ENCODE data around the gene DHTKD1. TPM values are rescaled to one million over a fixed set of nuclear protein-coding genes. Genes with fewer than 3 reads are reported as not detected.

The DHTKD1 gene
- total RNA-seq, 1 donor from 2014 or later, result 56.1 TPM

GRCh38 chr10:12150163-12150562, 81.4 kb downstream of the DHTKD1 start:
- H3K4me3 Mint-ChIP-seq, result no peak overlapping the region
- H3K9me3 Mint-ChIP-seq, result no peaks in the 10 kb centered on the region

GRCh38 chr10:12154516-12154915, 85.8 kb downstream of the DHTKD1 start:
- no peak for TF ChIP-seq CTCF (conservative IDR thresholded peaks at IDR 0.05)
- no peak for DNase-seq (ENCODE audit: low read depth, low spot score)
- H3K27ac Mint-ChIP-seq (ENCODE audit: unreplicated experiment), result peak overlapping the region; percentile 81
- H3K4me3 Mint-ChIP-seq, result no peak overlapping the region
- H3K27me3 Mint-ChIP-seq (ENCODE audit: low read depth), result no peaks in the 10 kb centered on the region
- H3K9me3 Mint-ChIP-seq, result no peaks in the 10 kb centered on the region
- H3K36me3 Mint-ChIP-seq (ENCODE audit: low read depth), result peaks cover 17% of the 10 kb centered on the region
- H3K4me1 Mint-ChIP-seq, result no peaks in the 10 kb centered on the region

More at GRCh38 chr10:12150163-12150562, 81.4 kb downstream of the DHTKD1 start:
- Mint-ChIP-seq H3K4me1 (no peaks in the 10 kb centered on the region), H3K36me3 (ENCODE audit: low read depth) (peaks cover 11% of the 10 kb centered on the region), H3K27me3 (ENCODE audit: low read depth) (no peaks in the 10 kb centered on the region), H3K27ac (ENCODE audit: unreplicated experiment) (no peak overlapping the region)
- DNase-seq (ENCODE audit: low read depth, low spot score), result no peak
- no peak for TF ChIP-seq CTCF (conservative IDR thresholded peaks at IDR 0.05)

DNA sequence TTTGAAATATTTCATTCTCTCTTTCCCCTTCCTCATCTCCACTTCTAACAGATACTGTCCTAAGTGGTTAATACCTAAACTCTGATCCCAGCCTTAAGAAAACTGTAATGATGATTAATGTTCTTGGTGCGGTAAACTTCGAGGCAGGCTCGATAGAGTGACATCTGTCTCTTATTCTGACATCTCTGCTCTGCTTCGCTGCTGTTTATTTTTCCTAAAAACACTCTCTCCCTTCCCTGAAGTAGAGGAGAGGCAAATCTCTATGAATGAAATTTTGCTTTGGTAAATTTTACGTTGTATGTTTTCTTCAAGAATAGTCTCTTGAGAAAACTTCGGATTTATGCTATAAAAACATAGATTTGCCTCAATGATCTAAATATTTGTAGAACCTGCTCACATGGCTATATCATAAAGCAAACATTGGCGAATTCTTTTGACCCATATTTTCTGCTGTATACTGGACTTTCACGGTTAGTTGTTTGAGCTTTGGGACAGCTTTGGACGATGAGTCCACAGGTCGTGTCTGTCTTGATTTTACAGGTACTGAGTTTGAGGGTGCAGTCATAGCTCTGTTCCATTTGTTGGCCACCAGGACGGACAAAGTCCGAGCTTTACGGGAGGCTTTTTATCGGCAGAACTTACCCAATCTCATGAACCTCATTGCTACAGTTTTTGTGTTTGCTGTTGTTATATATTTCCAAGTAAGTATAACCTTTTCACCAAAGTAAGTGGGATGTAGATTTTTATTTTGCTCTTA, 87.8 kb downstream of the DHTKD1 start:
- Mint-ChIP-seq H3K27me3 (ENCODE audit: low read depth) (no peaks in the 10 kb centered on the region), H3K9me3 (no peaks in the 10 kb centered on the region), H3K27ac (ENCODE audit: unreplicated experiment) (no peak overlapping the region), H3K4me3 (no peak overlapping the region), H3K4me1 (no peaks in the 10 kb centered on the region), H3K36me3 (ENCODE audit: low read depth) (peaks cover 10% of the 10 kb centered on the region)
- no peak for DNase-seq (ENCODE audit: low read depth, low spot score)
- no peak for TF ChIP-seq CTCF (conservative IDR thresholded peaks at IDR 0.05)

DNA sequence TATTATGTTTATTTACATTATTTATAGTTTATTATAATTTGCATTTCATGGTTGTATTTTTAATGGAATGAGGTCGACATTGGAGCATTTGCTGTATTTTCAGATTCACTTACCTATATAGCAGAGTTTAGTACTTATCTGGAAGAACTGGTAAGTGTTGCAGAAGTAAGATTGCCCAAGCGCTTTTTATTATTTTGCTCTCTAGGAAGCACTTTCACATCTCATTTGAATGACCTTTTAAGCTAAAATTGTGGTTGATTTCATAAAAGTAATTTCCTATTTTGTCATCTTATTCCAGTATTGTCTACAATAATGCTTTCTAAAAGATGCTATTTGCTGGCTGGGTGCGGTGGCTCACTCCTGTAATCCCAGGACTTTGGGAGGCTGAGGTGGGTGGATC, 89.4 kb downstream of the DHTKD1 start:
- DNase-seq (ENCODE audit: low read depth, low spot score), result no peak
- H3K27ac Mint-ChIP-seq (ENCODE audit: unreplicated experiment), result no peak overlapping the region
- H3K4me1 Mint-ChIP-seq, result no peaks in the 10 kb centered on the region
- H3K27me3 Mint-ChIP-seq (ENCODE audit: low read depth), result no peaks in the 10 kb centered on the region
- H3K36me3 Mint-ChIP-seq (ENCODE audit: low read depth), result peaks cover 13% of the 10 kb centered on the region
- H3K9me3 Mint-ChIP-seq, result no peaks in the 10 kb centered on the region
- no peak for TF ChIP-seq CTCF (conservative IDR thresholded peaks at IDR 0.05)
- no peak overlapping the region for H3K4me3 Mint-ChIP-seq

DNA sequence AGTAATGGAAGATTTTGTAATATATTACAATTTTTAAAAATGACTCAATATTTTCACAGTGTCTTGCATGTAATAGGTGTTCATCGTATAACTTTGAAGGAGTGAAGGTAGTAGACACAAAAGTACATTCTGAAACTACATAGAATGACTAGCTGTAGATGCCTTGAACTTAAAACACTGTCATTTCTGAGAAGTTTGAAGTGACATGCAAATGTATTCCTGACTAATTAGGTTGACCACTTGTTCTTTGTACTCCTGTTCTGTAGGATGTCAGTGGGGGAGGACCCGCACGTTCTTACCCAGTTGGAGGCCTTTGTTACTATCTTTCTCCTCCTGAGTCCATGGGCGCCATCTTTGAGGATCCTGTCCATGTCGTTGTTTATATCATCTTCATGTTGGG, 91.9 kb downstream of the DHTKD1 start:
- Mint-ChIP-seq H3K27me3 (ENCODE audit: low read depth) (no peaks in the 10 kb centered on the region), H3K9me3 (no peaks in the 10 kb centered on the region), H3K4me3 (no peak overlapping the region), H3K27ac (ENCODE audit: unreplicated experiment) (peak overlapping the region; percentile 19), H3K4me1 (peaks cover 12% of the 10 kb centered on the region), H3K36me3 (ENCODE audit: low read depth) (peaks cover 13% of the 10 kb centered on the region)
- no peak for DNase-seq (ENCODE audit: low read depth, low spot score)
- TF ChIP-seq CTCF (conservative IDR thresholded peaks at IDR 0.05), result no peak
